Upper lobe of left lung (tissue), 6 donors: ENCODE measurements around the gene USP4. TPM values are rescaled to one million over a fixed set of nuclear protein-coding genes. Genes with fewer than 3 reads are reported as not detected.

Source experiments
- ATAC-seq, 2 donors: fragments of 200-7000 bp; cut with Tn5 transposase; one replicate each; pipeline ENCODE4 v1.9.1; 2022; ENCODE audit warnings: mild to moderate bottlenecking in 2 of 2, moderate library complexity in 2 of 2; ENCODE audit not compliant: low FRiP score in 2 of 2
- DNase-seq, 2 donors: peaks; one replicate each; pipeline ENCODE4 v3.0.0-alpha.2; 2019 to 2020
- H3K27ac ChIP-seq, 4 donors: fragments of 200-600 bp; sonication (generic); one replicate each; pipeline ENCODE4 v1.5.1; 2016 to 2019
- H3K27me3 ChIP-seq, 4 donors: fragments of 200-600 bp; sonication (generic); one replicate each; pipeline ENCODE4 v1.5.1; 2017 to 2019
- H3K36me3 ChIP-seq, 4 donors: fragments of 200-600 bp; sonication (generic); one replicate each; pipeline ENCODE4 v1.5.1; 2016 to 2019
- H3K4me1 ChIP-seq, 4 donors: fragments of 200-600 bp; sonication (generic); one replicate each; pipeline ENCODE4 v1.5.1; 2018 to 2019
- H3K4me3 ChIP-seq, 4 donors: fragments of 200-600 bp; sonication (generic); one replicate each; pipeline ENCODE4 v1.5.1; 2017 to 2019; ENCODE audit warnings: mild to moderate bottlenecking in 2 of 4, moderate library complexity in 1 of 4
- H3K9me3 ChIP-seq, 4 donors: fragments of 200-600 bp; sonication (generic); one replicate each; pipeline ENCODE4 v1.5.1; 2018 to 2019
- CTCF ChIP-seq, 6 experiments: fragments of 450-650 bp in 4 of 6; fragments of 200-600 bp in 2 of 6; sonication (generic) in 2 of 6; IDR thresholded peaks; one replicate each; pipeline ENCODE4 v1.5.1; 2016 to 2019; ENCODE audit warnings: antibody characterized with exemption in 6 of 6
- EP300 ChIP-seq, 4 donors: sonication (generic); formaldehyde crosslinking; IDR thresholded peaks; one replicate each; pipeline ENCODE4 v1.5.1; 2017; ENCODE audit warnings: antibody characterized with exemption in 4 of 4, control low read depth in 2 of 4
- POLR2A ChIP-seq, 4 donors: fragments of 450-650 bp; IDR thresholded peaks; one replicate each; pipeline ENCODE4 v1.5.1; 2016 to 2017; ENCODE audit warnings: antibody characterized with exemption in 4 of 4, mild to moderate bottlenecking in 2 of 4
- POLR2AphosphoS5 ChIP-seq, 2 donors: sonication (generic); formaldehyde crosslinking; IDR thresholded peaks; one replicate each; pipeline ENCODE4 v1.5.1; 2017; ENCODE audit warnings: antibody characterized with exemption in 2 of 2
- WGBS, 2 donors: methylation state at CpG; one replicate each; pipeline ENCODE4 v1.1.5; 2017 to 2018; 5-methylcytosine and 5-hydroxymethylcytosine counted together
- total RNA-seq, 6 donors: library from RNA; depleted of rRNA in 4 of 6; stranded (reverse); fragments of >200 nt in 4 of 6; gene quantifications; one replicate each; pipeline versions ENCODE4 v1.1.0 to v1.2.1, GENCODE V29; 2016 to 2021
- donor health status: DM: no; HTN: no; CAD: no; lungs with moderate emphysema.
- donor health status: DM: no; HTN: yes; CAD: no; lungs with severe emphysema.

The USP4 gene
- total RNA-seq, 6 donors from 2014 or later, result 28.1 to 190 (median 66.9) TPM

- no peaks in the 10 kb centered on the region for H3K9me3 ChIP-seq
- no peak overlapping the region for H3K4me3 ChIP-seq
- ATAC-seq, result peak in 1 of 2 donors; percentile 43
- H3K27ac ChIP-seq, result peak overlapping the region in 1 of 4 donors; percentile 64
- DNase-seq, result no peak
- H3K36me3 ChIP-seq, result no peaks in the 10 kb centered on the region
- TF ChIP-seq POLR2AphosphoS5 (IDR thresholded peaks at IDR 0.05) (no peak), POLR2A (IDR thresholded peaks at IDR 0.05) (no peak), EP300 (IDR thresholded peaks at IDR 0.05) (no peak)
- H3K4me1 ChIP-seq, result no peaks in the 10 kb centered on the region
- no peaks in the 10 kb centered on the region for H3K27me3 ChIP-seq
- WGBS, 2 donors, result 75 to 81% methylated on average over 5 of the region's 5 CpGs
These were observed 79.0 kb downstream of the USP4 start for GRCh38 chr3:49260806-49261324.

DNA sequence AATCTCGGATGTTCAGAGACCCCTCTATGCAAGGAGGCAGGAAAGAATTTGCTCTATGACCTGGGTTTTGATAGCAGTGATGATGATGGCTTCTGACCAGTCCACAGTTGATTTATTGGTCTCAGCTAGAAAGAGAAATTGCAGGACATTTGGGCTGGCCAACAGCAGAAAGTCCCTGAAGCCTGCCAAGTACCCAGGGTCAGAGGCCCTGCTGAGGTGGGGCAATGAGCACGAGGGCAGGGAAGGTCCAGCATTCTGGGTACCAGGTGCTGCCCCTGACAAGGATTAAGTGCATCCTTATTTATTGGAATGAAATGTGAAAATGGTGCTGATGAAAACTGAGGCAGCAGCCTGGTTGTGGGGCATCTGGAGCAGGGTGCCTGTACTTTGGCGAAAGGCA is 82.7 kb downstream of the USP4 start:
- H3K4me1 ChIP-seq, result no peaks in the 10 kb centered on the region
- H3K27me3 ChIP-seq, result no peaks in the 10 kb centered on the region
- no peak overlapping the region for H3K27ac ChIP-seq
- ATAC-seq, result no peak
- DNase-seq, result no peak
- no peaks in the 10 kb centered on the region for H3K36me3 ChIP-seq
- H3K9me3 ChIP-seq, result no peaks in the 10 kb centered on the region
- WGBS, 2 donors, result 61 to 75% methylated on average over 2 to 3 of the region's 3 CpGs
- no peak for TF ChIP-seq POLR2A (IDR thresholded peaks at IDR 0.05)
- no peak for TF ChIP-seq EP300 (IDR thresholded peaks at IDR 0.05)
- TF ChIP-seq CTCF (IDR thresholded peaks at IDR 0.05), result no peak
- TF ChIP-seq POLR2AphosphoS5 (IDR thresholded peaks at IDR 0.05), result no peak
- no peak overlapping the region for H3K4me3 ChIP-seq

DNA sequence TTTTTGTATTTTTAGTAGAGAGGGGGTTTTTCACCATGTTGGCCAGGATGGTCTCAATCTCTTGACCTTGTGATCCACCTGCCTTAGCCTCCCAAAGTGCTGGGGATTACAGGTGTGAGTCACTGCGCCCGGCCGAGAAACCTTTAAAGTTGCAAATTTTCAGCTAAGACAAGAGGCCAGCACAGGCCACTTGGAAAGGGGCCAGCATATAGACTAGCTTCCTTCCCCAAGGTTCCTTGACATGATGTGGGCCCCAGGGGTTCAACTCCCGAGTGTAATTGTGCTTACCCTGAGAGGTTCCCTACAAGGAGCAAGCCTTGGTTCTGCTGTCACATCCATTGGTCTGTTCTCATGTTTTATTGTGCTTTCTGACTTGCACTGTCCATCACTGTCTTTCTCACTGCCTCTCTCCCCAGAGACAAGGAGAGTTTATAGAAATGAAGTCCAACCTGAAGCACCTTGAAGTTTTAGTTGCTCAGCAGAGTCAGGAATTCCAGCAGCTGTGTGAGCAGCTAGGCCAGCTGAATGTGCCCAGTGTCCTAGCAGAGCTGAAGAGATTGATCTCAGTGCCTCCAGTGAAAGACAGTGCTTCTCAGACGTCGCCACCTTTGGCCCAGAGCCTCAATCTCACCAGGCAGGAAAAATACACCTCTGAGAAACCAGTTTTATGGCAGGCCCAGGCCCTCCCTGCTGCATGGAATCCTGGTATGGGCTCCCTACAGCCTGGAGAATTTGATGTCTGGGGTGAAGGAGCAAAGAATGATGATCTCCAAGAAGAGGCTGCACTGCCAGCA is 83.9 kb downstream of the USP4 start:
- TF ChIP-seq POLR2A (IDR thresholded peaks at IDR 0.05) (no peak), POLR2AphosphoS5 (IDR thresholded peaks at IDR 0.05) (no peak), CTCF (IDR thresholded peaks at IDR 0.05) (no peak), EP300 (IDR thresholded peaks at IDR 0.05) (no peak)
- Histone ChIP-seq H3K4me1 (no peaks in the 10 kb centered on the region), H3K36me3 (no peaks in the 10 kb centered on the region), H3K27ac (no peak overlapping the region), H3K9me3 (no peaks in the 10 kb centered on the region), H3K4me3 (no peak overlapping the region), H3K27me3 (no peaks in the 10 kb centered on the region)
- no peak for ATAC-seq
- DNase-seq, result no peak
- WGBS, 2 donors, result 78 to 90% methylated on average over 4 to 6 of the region's 6 CpGs

GRCh38 chr3:49255112-49255511 is 84.7 kb downstream of the USP4 start:
- ATAC-seq (no peak), DNase-seq (no peak)
- Histone ChIP-seq H3K4me1 (no peaks in the 10 kb centered on the region), H3K27ac (no peak overlapping the region), H3K4me3 (no peak overlapping the region), H3K9me3 (no peaks in the 10 kb centered on the region), H3K36me3 (no peaks in the 10 kb centered on the region), H3K27me3 (no peaks in the 10 kb centered on the region)
- no peak for TF ChIP-seq POLR2AphosphoS5 (IDR thresholded peaks at IDR 0.05)
- TF ChIP-seq EP300 (IDR thresholded peaks at IDR 0.05), result no peak
- no peak for TF ChIP-seq POLR2A (IDR thresholded peaks at IDR 0.05)
- no peak for TF ChIP-seq CTCF (IDR thresholded peaks at IDR 0.05)
- 48 to 50% methylated on average over 1 of the region's 1 CpG for WGBS, 2 donors

DNA sequence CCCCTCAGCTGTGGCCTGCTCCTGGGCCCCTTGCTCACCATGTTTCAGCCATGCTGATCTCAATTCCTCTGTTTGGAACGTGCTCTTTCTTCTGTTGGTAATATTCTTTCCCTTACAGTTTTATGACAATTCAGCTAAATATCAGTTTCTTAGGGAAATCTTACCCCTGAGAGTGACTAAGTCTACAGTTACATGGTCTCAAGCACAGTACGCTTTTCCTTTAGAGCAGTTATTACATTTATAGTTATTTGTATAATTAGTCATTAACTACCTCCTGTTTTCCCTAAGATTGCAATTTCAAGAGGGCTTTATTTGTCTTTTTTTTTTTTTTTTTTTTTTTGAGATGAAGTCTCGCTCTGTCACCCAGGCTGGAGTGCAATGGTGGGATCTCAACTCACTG is 86.3 kb downstream of the USP4 start:
- H3K27ac ChIP-seq, result no peak overlapping the region
- no peaks in the 10 kb centered on the region for H3K9me3 ChIP-seq
- H3K4me3 ChIP-seq, result no peak overlapping the region
- DNase-seq (no peak), ATAC-seq (no peak)
- TF ChIP-seq POLR2AphosphoS5 (IDR thresholded peaks at IDR 0.05) (no peak), EP300 (IDR thresholded peaks at IDR 0.05) (no peak), CTCF (IDR thresholded peaks at IDR 0.05) (no peak)
- H3K4me1 ChIP-seq, result peaks cover 0 to 12% (median 4%) of the 10 kb centered on the region in 4 donors
- no peaks in the 10 kb centered on the region for H3K36me3 ChIP-seq
- whole genome bisulfite sequencing, 2 donors, result 91 to 93% methylated on average over 3 of the region's 3 CpGs
- no peaks in the 10 kb centered on the region for H3K27me3 ChIP-seq
